DOHH2 (cell line): Measurements from ENCODE around the gene DNMBP.

Experiments used
- H3F3A ChIP-seq: fragments of 200-600 bp; sonication (generic), shearing (Covaris generic); 2 replicates; pipeline ENCODE4 v1.6.0; 2016; ENCODE audit warnings: antibody characterized with exemption, mild to moderate bottlenecking; ENCODE audit not compliant: control insufficient read depth, insufficient read depth
- H3K27ac ChIP-seq: fragments of 200-600 bp; sonication (generic); 2 replicates; pipeline ENCODE4 v1.5.1; 2014; ENCODE audit warnings: low read depth, mild to moderate bottlenecking, low read length, moderate library complexity
- H3K27me3 ChIP-seq: fragments of 200-600 bp; sonication (generic); 2 replicates; pipeline ENCODE4 v1.6.1; 2014; ENCODE audit warnings: mild to moderate bottlenecking, low read length, mixed read lengths; ENCODE audit not compliant: control insufficient read depth
- H3K36me3 ChIP-seq: fragments of 200-600 bp; sonication (generic); 2 replicates; pipeline ENCODE4 v1.6.1; 2014; ENCODE audit warnings: mild to moderate bottlenecking, low read length, moderate library complexity, mixed read lengths; ENCODE audit not compliant: control insufficient read depth
- H3K4me1 ChIP-seq: fragments of 200-600 bp; sonication (generic); 2 replicates; pipeline ENCODE4 v1.6.1; 2014; ENCODE audit warnings: mild to moderate bottlenecking, low read length, mixed read lengths; ENCODE audit not compliant: control insufficient read depth
- H3K4me2 ChIP-seq: fragments of 200-600 bp; sonication (generic); 2 replicates; pipeline ENCODE4 v1.6.0; 2014; ENCODE audit warnings: mild to moderate bottlenecking, low read length, moderate library complexity
- H3K4me3 ChIP-seq: fragments of 200-600 bp; sonication (generic); 2 replicates; pipeline ENCODE4 v1.5.1; 2014; ENCODE audit warnings: mild to moderate bottlenecking, low read length, mixed read lengths
- H3K79me2 ChIP-seq: fragments of 200-600 bp; sonication (generic); 2 replicates; pipeline ENCODE4 v1.6.1; 2014; ENCODE audit warnings: mild to moderate bottlenecking, low read length, mixed read lengths; ENCODE audit not compliant: control insufficient read depth
- H3K9me2 ChIP-seq: fragments of 200-600 bp; sonication (generic); replicated peaks from 2 replicates; pipeline ENCODE4 v1.6.1; 2014; ENCODE audit warnings: mild to moderate bottlenecking, low read length, mixed read lengths; ENCODE audit not compliant: control insufficient read depth
- H3K9me3 ChIP-seq: fragments of 200-600 bp; sonication (generic); 2 replicates; pipeline ENCODE4 v1.6.1; 2014; ENCODE audit warnings: antibody characterized with exemption, low read length, mixed read lengths; ENCODE audit not compliant: control insufficient read depth, insufficient read depth
- H4K20me1 ChIP-seq: fragments of 200-600 bp; sonication (generic); 2 replicates; pipeline ENCODE4 v1.6.0; 2014; ENCODE audit warnings: low read depth, mild to moderate bottlenecking, antibody characterized with exemption, low read length, moderate library complexity; ENCODE audit not compliant: control insufficient read depth, insufficient read depth
- EZH2phosphoT487 ChIP-seq: fragments of 200-600 bp; sonication (generic); IDR thresholded peaks from 2 replicates; pipeline ENCODE4 v1.6.1; 2017; ENCODE audit warnings: borderline replicate concordance, mild to moderate bottlenecking, antibody characterized with exemption, low read length, moderate library complexity, mixed read lengths
- TF ChIP-seq, protein P1 (sequence below): fragments of 200-600 bp; sonication (generic); IDR thresholded peaks from one replicate; pipeline ENCODE4 v1.5.1; 2014; ENCODE audit warnings: antibody characterized with exemption, mild to moderate bottlenecking, low read depth, low read length; ENCODE audit not compliant: poor library complexity, severe bottlenecking

The DNMBP gene, protein sequence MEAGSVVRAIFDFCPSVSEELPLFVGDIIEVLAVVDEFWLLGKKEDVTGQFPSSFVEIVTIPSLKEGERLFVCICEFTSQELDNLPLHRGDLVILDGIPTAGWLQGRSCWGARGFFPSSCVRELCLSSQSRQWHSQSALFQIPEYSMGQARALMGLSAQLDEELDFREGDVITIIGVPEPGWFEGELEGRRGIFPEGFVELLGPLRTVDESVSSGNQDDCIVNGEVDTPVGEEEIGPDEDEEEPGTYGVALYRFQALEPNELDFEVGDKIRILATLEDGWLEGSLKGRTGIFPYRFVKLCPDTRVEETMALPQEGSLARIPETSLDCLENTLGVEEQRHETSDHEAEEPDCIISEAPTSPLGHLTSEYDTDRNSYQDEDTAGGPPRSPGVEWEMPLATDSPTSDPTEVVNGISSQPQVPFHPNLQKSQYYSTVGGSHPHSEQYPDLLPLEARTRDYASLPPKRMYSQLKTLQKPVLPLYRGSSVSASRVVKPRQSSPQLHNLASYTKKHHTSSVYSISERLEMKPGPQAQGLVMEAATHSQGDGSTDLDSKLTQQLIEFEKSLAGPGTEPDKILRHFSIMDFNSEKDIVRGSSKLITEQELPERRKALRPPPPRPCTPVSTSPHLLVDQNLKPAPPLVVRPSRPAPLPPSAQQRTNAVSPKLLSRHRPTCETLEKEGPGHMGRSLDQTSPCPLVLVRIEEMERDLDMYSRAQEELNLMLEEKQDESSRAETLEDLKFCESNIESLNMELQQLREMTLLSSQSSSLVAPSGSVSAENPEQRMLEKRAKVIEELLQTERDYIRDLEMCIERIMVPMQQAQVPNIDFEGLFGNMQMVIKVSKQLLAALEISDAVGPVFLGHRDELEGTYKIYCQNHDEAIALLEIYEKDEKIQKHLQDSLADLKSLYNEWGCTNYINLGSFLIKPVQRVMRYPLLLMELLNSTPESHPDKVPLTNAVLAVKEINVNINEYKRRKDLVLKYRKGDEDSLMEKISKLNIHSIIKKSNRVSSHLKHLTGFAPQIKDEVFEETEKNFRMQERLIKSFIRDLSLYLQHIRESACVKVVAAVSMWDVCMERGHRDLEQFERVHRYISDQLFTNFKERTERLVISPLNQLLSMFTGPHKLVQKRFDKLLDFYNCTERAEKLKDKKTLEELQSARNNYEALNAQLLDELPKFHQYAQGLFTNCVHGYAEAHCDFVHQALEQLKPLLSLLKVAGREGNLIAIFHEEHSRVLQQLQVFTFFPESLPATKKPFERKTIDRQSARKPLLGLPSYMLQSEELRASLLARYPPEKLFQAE (N-terminal part only)

DNA sequence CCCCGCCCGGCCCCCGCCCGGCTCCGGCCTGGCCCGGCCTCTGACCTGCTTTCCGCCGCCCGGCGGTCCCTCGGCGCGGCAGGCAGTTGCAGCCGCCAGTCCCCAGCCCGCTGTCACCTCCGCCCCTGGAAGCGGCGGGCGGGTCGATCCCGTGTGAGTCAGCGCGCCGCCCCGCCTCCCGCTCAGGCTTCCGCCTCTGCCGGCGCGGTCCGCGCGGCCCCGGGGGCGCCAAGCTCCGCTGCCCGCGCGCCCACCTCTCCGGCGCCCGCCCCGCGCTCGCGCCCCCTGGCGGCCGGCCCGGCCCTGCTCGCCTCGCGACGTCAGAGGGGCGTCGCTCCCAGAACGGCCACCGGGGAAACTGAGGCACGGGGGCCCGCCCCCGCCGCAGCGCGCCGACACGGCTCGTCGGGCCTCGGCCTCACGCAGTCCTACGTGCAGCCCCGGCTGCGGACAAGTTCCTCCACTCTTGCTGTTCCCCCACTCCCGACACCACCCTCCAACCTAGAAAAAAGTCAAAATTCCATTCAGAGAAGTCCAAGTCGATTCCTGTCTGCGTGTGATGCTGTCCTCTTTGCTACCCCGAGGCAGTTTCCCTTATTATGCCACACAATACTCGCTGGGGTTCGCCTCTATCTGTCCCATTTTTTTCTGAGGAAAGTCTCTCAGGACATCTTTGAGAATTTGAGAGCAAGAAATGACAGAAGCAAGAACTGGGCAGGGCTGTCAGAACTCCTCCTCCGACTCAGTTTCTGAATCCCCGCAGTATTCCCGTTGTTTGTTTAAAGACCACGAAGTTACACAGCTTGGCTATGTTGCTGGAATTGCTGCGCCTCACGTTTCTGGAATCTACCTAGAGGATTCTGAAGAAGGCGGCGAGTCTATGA lies at the start of gene DNMBP:
DNMBP (minus strand) TSS at position 155 of the 884 bp plus-strand sequence. CDS start 37,823 bp downstream, outside the sequence.
- TF ChIP-seq, protein P1, sequence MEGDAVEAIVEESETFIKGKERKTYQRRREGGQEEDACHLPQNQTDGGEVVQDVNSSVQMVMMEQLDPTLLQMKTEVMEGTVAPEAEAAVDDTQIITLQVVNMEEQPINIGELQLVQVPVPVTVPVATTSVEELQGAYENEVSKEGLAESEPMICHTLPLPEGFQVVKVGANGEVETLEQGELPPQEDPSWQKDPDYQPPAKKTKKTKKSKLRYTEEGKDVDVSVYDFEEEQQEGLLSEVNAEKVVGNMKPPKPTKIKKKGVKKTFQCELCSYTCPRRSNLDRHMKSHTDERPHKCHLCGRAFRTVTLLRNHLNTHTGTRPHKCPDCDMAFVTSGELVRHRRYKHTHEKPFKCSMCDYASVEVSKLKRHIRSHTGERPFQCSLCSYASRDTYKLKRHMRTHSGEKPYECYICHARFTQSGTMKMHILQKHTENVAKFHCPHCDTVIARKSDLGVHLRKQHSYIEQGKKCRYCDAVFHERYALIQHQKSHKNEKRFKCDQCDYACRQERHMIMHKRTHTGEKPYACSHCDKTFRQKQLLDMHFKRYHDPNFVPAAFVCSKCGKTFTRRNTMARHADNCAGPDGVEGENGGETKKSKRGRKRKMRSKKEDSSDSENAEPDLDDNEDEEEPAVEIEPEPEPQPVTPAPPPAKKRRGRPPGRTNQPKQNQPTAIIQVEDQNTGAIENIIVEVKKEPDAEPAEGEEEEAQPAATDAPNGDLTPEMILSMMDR = peak; percentile 54
- no peak for TF ChIP-seq EZH2phosphoT487
- peaks cover 77% of the 10 kb centered on the region for H3K4me1 ChIP-seq
- peak within 1 kb of the TSS; percentile 94 for H3K4me2 ChIP-seq
- peaks cover 45% of the 10 kb centered on the region for H3K79me2 ChIP-seq
- peaks cover 24% of the 10 kb centered on the region for H3F3A ChIP-seq
- peak within 1 kb of the TSS; percentile 71 for H3K27ac ChIP-seq
- peak within 1 kb of the TSS; percentile 83 for H3K4me3 ChIP-seq
- H3K36me3 ChIP-seq = peaks cover 53% of the 10 kb centered on the region
- no peaks in the 10 kb centered on the region for H3K9me2 ChIP-seq
- peaks cover 13% of the 10 kb centered on the region for H4K20me1 ChIP-seq
- H3K9me3 ChIP-seq = no peaks in the 10 kb centered on the region
- H3K27me3 ChIP-seq = no peaks in the 10 kb centered on the region

DNA sequence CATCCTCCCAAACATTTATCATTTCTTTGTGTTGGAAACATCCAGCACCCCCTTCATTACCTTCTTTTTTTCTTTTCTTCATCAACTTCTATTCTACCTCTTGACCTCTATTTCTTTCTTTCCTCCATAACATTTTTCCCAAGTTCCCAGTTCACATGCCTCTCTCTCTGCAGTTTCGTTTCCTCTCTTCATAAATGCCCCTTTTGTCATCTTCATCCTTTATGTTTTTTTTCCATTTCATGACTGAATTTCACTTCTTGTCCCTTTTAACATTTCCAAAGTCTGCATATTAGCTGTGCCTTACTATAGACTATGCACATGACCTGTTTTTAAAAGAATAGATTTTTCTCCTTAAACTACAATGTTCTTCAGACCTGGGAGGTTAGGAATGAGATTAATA lies 48.2 kb upstream of the DNMBP start:
- TF ChIP-seq EZH2phosphoT487 = no peak
- TF ChIP-seq, protein P1 = no peak
- no peak overlapping the region for H3K4me3 ChIP-seq
- no peak overlapping the region for H3K27ac ChIP-seq

More for the DNA sequence above, 48.2 kb upstream of the DNMBP start:
- Histone ChIP-seq H3K9me3 (no peaks in the 10 kb centered on the region; the same call in 1 of the 2 replicates), H3K27me3 (0 out of 2 replicates have a peak, but pooled peaks cover 13% of the 10 kb centered on the region), H3F3A (no peaks in the 10 kb centered on the region), H3K4me1 (no peaks in the 10 kb centered on the region), H3K36me3 (no peaks in the 10 kb centered on the region), H3K9me2 (no peaks in the 10 kb centered on the region), H3K79me2 (no peaks in the 10 kb centered on the region), H3K4me2 (no peak overlapping the region), H4K20me1 (no peaks in the 10 kb centered on the region)
